NOMO-1 (cell line): ENCODE measurements around the gene SORCS2.

Source experiments
- DNase-seq, 2 experiments: peaks; one replicate each; lab custom pipeline; 2025; ENCODE audit not compliant: unreplicated experiment in 2 of 2; lab: John Stamatoyannopoulos, UW

Gene SORCS2

GRCh38 chr4:7261087-7261486, 68.7 kb downstream of the SORCS2 start:
- peak in 1 of 2 experiments; percentile 0 for DNase-seq

GRCh38 chr4:7261536-7261935, 69.2 kb downstream of the SORCS2 start:
- DNase-seq: no peak

GRCh38 chr4:7262134-7262533, 69.8 kb downstream of the SORCS2 start:
- DNase-seq: no peak

GRCh38 chr4:7263166-7263565, 70.8 kb downstream of the SORCS2 start:
- DNase-seq: no peak

- DNase-seq: no peak
Observed at GRCh38 chr4:7264694-7265093, 72.4 kb downstream of the SORCS2 start.

- DNase-seq: no peak
Observed at GRCh38 chr4:7266525-7267292, 74.4 kb downstream of the SORCS2 start.

GRCh38 chr4:7267829-7268228, 75.5 kb downstream of the SORCS2 start:
- no peak for DNase-seq

- DNase-seq: no peak
Observed at GRCh38 chr4:7268941-7269340, 76.6 kb downstream of the SORCS2 start.

GRCh38 chr4:7270121-7270520, 77.8 kb downstream of the SORCS2 start:
- DNase-seq: no peak

GRCh38 chr4:7272404-7272803, 80.1 kb downstream of the SORCS2 start:
- DNase-seq: no peak

- no peak for DNase-seq
Observed at GRCh38 chr4:7273738-7274297, 81.5 kb downstream of the SORCS2 start.

- DNase-seq: no peak
Observed at GRCh38 chr4:7275067-7275466, 82.7 kb downstream of the SORCS2 start.

GRCh38 chr4:7275490-7276154, 83.3 kb downstream of the SORCS2 start:
- no peak for DNase-seq

- no peak for DNase-seq
Observed at GRCh38 chr4:7276515-7276914, 84.2 kb downstream of the SORCS2 start.

- no peak for DNase-seq
Observed at GRCh38 chr4:7278071-7278765, 85.9 kb downstream of the SORCS2 start.

GRCh38 chr4:7278981-7279380, 86.6 kb downstream of the SORCS2 start:
- no peak for DNase-seq

GRCh38 chr4:7279902-7280301, 87.6 kb downstream of the SORCS2 start:
- DNase-seq: no peak

- no peak for DNase-seq
Observed at GRCh38 chr4:7280926-7281690, 88.8 kb downstream of the SORCS2 start.

- peak in 1 of 2 experiments; percentile 7 for DNase-seq
Observed at GRCh38 chr4:7281691-7282665, 89.6 kb downstream of the SORCS2 start.
